NB4 (cell line): ENCODE data around the gene S100A6.

ENCODE experiments used
- DNase-seq: peaks from one replicate; pipeline ENCODE4 v3.0.0; 2010; ENCODE audit warnings: low read depth
- H3K4me3 ChIP-seq: one replicate; pipeline ENCODE4 v1.5.1; 2011; ENCODE audit warnings: mild to moderate bottlenecking, low read depth, low read length, moderate library complexity
- MAX ChIP-seq: IDR thresholded peaks from 2 replicates; pipeline ENCODE4 v1.6.1; 2011; ENCODE audit warnings: low read depth, low read length
- MYC ChIP-seq: IDR thresholded peaks from 2 replicates; pipeline ENCODE4 v1.6.1; 2011; ENCODE audit warnings: low read depth, low read length
- POLR2A ChIP-seq: IDR thresholded peaks from 2 replicates; pipeline ENCODE4 v1.6.1; 2011; ENCODE audit warnings: mild to moderate bottlenecking; ENCODE audit not compliant: insufficient read length; ENCODE audit errors: extremely low read depth
- TF ChIP-seq, protein P1 (sequence below): IDR thresholded peaks from one replicate; pipeline ENCODE4 v1.5.1; 2012; ENCODE audit warnings: low read depth, low read length

The S100A6 gene

GRCh38 chr1:153509036-153509435, 26.8 kb downstream of the S100A6 start:
- DNase-seq, result no peak
- no peak for TF ChIP-seq POLR2A
- TF ChIP-seq, protein P1, sequence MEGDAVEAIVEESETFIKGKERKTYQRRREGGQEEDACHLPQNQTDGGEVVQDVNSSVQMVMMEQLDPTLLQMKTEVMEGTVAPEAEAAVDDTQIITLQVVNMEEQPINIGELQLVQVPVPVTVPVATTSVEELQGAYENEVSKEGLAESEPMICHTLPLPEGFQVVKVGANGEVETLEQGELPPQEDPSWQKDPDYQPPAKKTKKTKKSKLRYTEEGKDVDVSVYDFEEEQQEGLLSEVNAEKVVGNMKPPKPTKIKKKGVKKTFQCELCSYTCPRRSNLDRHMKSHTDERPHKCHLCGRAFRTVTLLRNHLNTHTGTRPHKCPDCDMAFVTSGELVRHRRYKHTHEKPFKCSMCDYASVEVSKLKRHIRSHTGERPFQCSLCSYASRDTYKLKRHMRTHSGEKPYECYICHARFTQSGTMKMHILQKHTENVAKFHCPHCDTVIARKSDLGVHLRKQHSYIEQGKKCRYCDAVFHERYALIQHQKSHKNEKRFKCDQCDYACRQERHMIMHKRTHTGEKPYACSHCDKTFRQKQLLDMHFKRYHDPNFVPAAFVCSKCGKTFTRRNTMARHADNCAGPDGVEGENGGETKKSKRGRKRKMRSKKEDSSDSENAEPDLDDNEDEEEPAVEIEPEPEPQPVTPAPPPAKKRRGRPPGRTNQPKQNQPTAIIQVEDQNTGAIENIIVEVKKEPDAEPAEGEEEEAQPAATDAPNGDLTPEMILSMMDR, result no peak
- TF ChIP-seq MAX, result no peak
- no peak for TF ChIP-seq MYC
- H3K4me3 ChIP-seq, result no peak overlapping the region

- TF ChIP-seq MYC (no peak), POLR2A (no peak), MAX (no peak)
- TF ChIP-seq, protein P1, result no peak
- DNase-seq, result no peak
- H3K4me3 ChIP-seq, result no peak overlapping the region
Measured at GRCh38 chr1:153507926-153508583, 27.7 kb downstream of the S100A6 start.

GRCh38 chr1:153506831-153507413, 28.9 kb downstream of the S100A6 start:
- DNase-seq, result no peak
- no peak for TF ChIP-seq MAX
- TF ChIP-seq, protein P1, result no peak
- TF ChIP-seq POLR2A, result no peak
- TF ChIP-seq MYC, result no peak
- H3K4me3 ChIP-seq, result no peak overlapping the region

DNA sequence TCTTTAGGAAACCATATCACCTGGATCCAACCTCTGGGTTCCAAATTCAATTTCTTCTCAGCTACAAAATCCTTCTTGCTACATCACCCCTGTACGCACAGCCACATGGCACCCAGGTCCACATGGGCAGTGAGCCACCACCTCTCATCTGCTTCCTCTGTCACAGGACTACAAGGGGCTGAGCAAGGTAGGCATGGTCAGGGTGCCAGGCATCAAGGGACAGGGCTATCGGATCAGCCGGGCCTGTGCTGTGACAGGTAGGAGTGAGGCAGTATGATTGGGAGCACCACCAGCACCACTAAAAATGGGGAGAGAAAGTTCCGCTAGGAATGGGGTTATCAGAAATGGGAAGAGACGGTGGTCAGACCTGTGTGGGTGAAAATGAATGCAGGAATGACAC, 29.4 kb downstream of the S100A6 start:
- TF ChIP-seq POLR2A (no peak), MAX (no peak), MYC (no peak)
- TF ChIP-seq, protein P1, result no peak
- H3K4me3 ChIP-seq, result no peak overlapping the region
- no peak for DNase-seq

DNA sequence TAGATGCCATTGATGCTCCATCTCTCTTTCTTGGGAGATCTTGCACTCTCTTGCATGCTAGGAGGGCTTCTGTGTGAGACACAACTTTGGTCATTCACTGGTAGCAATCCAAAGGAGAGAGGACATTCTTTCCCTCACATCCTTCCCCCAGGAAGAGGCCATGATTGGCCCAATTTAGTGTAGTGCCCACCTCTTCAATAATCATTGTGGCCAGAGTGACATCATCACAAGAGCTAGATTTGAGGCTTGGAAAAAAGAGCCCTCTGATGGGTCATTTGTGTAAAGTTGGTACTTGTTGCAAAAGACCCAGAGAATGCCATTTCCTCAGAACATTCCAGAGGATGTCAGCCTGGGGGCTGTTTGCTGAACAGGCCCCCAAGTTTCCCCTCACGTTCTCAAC, 30.2 kb downstream of the S100A6 start:
- DNase-seq, result no peak
- H3K4me3 ChIP-seq, result no peak overlapping the region
- TF ChIP-seq, protein P1, result no peak
- TF ChIP-seq POLR2A, result no peak
- no peak for TF ChIP-seq MAX
- no peak for TF ChIP-seq MYC
